Measurements from ENCODE around the gene C1QC.
A peak's percentile ranks its signal among the peaks of the same experiment; 100 is the strongest.
"Not testable (repeated sequence)": the region's sequence is repeated elsewhere in the genome, so short reads cannot be mapped to it uniquely, and the experiment has no call there.

The C1QC gene

DNA sequence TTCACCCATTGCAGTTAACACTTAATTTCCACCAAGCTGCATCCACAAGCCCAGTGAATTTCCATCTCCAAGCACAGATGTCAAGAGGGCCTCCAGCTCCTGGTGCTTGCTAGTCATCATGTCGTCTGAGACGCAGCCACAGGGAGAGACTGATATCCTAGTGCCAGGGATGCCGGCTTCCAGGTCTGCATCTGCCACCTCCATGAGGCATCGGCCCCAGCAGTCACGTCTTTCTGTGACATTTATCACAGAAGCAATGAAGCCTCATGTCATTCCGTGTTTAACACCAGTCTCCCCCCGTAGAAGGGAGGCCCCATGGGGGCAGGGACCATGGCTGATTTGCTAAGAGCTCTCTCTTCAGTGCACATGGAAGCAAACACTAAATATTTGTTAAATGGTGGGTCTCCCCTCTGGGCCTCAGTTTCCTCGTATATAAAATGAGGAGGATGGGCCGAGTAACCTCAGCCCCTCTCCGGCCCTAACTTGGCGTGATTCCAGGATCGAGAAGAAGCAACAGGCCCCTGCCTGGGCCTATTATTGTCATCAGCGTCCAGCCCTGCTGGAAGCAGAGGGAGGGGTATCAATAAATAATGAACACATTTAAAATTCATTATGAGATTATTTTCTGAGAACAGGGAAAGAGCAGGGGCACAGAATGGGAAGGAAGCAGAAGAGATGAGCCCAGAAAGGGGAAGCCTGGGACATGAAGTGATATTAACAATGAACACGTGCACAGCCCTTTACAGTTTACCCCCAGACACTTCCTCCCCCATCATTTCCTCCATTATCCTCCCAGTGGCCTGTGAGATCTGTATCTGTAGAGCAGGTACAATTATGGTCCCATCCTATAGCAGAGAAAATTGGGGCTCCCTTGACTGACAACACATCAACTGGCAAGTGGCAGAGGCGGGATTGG lies 8.8 kb downstream of the C1QC start:
- no peak for DNase-seq (ENCODE audit: low spot score)

DNA sequence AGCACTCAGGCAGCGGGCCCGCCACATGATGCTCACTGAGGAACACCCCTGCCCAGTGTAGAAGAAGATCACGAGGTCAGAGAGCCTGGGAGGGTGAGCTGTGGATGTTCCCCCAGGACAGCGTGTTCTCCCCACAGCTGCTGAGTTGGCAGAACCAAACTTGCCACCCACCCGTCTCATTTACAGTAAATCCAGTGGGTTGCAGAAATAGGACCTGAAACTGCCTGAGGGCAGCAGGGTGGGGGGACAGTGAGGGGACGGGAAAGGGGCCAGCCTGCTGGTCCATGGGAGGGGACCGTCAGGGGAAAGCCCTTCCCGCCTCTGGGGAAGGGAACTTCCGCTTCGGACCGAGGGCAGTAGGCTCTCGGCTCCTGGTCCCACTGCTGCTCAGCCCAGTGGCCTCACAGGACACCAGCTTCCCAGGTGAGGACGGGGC lies 9.5 kb downstream of the C1QC start, which contains the start of gene C1QB:
Gene C1QB, plus strand, starts transcription at position 356 of the 436 bp plus-strand sequence. CDS start 6,227 bp downstream, outside the sequence.
- no peak for DNase-seq (ENCODE audit: low spot score)

DNA sequence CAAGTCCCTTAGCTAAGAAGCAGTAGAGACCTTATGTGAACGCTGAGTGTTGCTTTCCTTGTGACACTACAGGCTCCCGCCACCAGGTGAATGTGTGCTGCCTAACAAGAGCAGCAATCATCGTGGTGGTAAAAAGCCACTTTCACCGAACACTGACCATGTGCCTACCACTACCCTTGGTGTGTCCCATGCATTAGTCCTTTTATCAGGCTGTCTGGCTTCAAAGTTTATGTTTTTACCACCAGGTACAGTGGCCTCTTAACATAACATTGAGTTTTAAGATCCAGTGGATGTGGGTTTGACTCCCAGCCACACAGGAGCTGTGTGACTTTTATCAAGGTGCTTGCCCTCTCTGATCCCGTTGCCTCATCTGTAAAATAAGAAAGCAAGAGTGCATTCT lies 11.3 kb downstream of the C1QC start:
- DNase-seq (ENCODE audit: low spot score): no peak

DNA sequence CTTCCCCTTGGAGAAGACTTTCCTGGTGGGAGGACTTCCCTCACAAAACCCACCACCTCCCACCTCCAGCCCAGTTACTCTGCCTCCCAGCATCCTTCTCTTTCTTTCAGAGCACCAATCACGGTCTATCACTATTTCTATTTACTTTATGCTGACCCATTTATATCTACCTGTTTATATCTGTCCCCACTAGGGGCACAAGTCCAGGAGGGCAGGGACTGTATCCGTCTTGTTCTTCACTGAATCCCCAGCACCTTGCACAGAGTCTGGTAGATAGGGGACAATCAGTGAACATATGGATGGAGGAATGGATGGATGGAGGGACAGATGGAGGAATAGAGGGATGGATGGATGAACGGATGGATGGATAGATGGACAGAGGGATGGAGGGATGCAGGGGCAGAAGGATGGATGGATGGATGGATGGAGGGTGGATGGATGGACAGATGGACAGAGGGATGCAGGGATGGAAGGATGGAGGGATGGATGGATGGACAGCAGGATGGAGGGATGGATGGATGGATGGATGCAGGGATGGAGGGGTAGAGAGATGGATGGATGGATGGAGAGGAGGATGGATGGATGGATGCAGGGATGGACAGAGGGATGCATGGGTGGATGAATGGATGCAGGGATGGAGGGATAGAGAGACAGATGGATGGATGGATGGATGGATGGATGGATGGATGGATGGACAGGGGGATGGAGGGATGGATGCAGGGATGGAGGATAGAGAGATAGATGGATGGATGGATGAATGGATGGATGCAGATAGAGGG lies 15.1 kb downstream of the C1QC start:
- DNase-seq (ENCODE audit: low spot score): no peak

DNA sequence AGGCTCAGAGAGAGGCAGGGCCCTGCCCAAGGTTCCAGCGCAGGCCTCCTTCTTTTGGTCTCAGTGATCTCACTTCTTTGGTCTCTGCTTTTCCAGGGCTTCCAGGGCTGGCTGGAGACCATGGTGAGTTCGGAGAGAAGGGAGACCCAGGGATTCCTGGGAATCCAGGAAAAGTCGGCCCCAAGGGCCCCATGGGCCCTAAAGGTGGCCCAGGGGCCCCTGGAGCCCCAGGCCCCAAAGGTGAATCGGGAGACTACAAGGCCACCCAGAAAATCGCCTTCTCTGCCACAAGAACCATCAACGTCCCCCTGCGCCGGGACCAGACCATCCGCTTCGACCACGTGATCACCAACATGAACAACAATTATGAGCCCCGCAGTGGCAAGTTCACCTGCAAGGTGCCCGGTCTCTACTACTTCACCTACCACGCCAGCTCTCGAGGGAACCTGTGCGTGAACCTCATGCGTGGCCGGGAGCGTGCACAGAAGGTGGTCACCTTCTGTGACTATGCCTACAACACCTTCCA lies 17.3 kb downstream of the C1QC start:
- DNase-seq (ENCODE audit: low spot score): no peak

DNA sequence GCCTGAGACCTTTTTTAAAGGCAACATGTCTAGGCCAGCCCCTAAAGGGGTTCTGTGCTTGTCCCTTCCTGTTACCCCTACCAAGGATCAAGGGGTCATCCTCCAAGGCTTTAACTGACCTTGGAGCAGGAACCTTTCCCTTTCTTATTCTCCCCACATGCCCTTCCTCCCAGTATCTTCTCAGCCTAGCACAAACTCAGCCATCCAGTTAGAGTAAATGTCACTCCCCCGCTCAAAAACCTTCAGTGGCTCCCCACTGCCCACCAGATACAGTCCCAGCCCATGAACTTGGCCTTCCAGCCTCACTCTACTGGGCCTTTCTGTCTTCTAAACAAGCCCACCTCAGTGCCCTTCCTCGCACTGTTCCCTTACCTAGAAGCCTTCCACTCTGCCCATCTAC lies 18.4 kb downstream of the C1QC start:
- no peak for DNase-seq (ENCODE audit: low spot score)

DNA sequence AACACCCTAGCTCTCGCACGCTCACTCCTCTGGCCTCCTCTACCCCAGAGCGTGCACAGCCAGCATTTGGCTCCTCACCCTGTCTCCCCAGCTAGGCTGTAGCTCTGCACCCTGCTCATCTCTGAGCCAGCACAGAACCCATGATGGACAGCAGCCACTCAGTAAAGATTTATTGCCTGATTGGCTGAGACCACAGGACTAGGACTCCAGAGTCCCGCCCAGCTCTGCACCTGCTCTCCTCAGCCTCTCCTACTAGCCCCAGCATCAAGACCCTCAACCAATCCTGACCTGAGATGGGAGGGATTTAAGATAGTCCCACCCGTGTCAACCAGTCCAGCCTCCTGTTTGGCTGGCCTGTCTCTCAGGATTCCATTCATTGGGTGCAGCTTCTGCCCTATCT lies 18.9 kb downstream of the C1QC start:
- no peak for DNase-seq (ENCODE audit: low spot score)

DNA sequence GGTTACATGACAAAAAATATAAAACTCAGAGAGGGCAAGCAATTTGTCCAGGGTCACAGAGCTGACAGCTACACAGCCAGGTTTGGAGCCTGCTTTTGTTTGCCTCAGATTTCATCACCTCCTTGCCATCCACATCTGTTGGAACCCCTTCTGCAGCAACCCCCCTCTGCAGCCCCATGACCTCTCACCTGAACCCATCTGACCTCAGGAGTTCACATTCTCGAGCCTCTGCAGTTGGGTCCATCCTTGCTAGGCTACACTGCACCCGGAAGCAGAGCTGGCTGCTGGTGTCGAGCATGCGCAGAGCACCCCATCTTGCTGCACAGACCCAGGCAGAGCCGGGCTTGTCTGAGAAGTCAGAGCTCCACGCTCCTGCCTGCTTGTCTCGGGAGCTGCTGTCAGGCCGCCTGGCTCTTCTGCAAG lies 19.6 kb downstream of the C1QC start:
- no peak for DNase-seq (ENCODE audit: low spot score)

DNA sequence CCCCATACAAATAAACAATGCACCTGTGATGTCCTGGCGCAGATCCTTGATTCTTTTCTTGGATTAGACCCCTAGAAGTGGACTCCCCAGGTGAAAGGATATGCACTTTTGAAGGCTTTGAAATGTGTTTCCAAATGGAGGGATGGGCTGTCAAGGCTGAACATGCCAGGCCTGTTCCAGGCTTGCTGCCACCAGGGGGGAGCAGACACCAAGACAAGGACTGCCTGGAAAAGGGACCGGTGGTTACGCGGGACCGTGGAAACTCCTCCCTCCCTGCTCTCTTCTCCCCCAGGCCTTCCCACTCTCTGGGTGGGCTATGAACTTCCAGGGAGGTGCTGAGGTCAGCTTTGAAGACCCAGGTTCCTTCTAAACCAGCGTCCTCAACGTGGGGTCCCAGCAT lies 22.3 kb downstream of the C1QC start:
- peak; percentile 64 for DNase-seq (ENCODE audit: low spot score)

DNA sequence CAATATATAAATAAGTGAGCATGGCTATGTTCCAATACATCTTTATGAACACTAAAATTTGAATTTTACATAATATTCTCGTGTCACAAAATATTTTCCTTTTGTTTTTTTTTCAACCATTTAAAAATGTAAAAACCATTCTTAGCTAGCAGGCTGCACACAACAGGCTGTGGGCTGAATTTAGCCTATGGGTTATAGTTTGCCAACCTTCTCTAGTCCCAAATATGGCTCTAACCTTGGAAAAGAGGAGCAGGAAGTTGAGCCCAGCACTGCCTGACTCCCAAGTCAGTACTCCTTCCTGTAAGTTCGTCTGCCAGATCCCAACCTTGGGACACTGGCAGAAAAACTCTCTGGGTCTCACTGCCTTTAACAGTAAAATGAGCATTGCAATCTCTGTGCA lies 23.0 kb downstream of the C1QC start:
- DNase-seq (ENCODE audit: low spot score): no peak

DNA sequence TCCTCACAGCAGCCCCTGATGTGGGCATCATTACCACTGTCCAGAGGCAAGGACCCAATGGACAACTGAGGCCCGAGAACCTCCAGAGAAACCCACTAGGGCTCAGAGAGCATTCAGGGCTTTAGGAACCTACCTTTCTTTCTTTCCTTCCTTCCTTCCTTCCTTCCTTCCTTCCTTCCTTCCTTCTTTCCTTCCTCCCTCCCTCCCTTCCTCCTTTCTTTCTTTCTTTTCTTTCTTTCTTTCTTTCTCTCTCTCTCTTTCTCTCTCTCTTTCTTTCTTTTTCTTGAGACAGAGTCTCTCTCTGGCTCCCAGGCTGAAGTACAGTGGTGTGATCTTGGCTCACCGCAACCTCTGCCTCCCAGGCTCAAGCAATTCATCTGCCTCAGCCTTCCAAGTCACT lies 25.4 kb downstream of the C1QC start:
- DNase-seq (ENCODE audit: low spot score): not testable (repeated sequence)

DNA sequence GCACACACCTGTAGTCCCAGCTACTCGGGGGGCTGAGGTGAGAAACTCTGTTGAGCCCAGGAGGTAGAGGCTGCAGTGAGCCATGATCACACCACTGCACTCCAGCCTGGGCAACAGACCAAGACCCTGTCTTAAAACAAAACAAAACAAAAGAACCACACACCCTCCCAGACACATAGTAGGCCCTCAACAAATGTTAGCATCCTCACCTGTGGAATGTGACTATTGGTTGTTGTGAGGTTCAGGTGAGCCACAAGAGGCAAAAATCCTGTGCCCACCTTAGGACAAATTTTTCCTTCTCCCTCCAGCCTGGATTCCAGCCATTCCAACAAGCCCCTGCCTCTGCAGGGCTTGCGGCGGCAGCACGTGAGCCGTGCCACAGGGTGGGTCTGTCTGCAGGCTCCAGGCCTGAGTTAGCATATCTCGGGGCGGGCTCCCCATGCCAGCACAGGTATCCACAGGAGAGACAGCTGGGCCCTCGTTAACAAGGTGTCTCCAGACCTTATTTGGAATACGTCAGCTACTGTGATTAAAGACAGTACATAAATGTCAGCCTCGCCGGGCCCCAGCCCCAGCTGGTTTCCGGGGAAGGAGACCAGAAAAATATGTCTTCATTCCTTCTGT lies 27.0 kb downstream of the C1QC start:
- no peak for DNase-seq (ENCODE audit: low spot score)

DNA sequence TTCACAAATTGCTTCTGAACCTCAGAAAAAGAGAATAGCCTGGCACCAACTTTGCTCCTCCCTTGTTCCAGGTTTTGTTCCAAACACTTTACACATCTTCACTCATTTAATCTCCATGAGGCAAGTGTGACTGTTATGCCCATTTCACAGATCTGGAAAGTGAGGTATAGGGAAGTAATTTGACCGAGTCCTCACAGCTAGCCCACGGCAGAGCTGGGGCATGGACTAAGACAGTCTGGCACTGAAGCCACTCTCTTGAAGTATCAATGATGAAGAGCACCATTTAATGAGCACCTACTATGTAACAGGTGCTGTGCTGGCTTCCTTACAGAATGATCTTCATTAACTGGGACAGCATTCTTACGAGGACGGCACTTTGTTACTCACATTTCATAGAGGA lies 28.6 kb downstream of the C1QC start:
- no peak for DNase-seq (ENCODE audit: low spot score)

DNA sequence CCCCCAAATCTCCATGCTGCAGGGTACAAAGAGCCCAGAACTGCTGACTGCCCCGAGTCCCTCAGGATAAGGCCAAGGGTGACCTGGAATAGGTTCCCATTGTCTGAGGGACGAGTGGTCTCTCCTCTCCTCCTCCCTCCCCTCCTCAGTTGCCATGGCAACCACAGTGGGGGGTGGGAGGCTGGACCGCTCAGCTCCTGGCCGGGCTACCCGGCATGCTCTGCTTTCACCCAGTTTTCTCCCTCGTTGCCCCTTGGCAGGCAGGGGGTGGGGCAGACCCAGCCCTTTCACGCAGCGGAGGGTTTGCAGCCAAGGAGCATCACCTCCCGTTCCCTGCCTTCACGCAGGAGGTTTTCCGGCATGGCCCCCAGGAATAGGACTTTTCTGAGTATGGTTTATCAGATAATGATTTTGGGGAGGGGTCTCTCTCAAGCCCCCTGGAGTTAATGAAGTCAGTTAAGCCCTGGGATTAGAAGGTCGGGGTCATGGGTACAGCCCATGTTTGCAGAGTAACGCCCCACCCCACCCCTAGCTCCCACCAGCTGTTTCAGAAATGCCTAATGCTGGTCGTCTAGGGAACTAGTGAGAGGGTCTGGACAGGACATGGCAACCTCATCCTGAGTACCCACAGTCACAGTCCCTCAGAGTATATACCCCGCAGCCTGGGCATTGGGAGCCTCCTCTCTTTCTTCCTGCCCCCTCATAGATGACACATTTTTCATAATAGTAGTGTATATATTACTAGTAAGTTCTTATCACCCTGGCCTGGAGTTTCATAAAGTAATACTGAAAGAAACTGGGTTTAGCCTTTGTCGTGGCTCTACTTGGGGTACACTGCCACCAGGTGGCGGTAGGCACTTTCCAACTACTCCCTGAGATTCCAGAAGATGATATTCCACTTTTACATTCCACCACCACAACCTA lies 30.3 kb downstream of the C1QC start:
- DNase-seq (ENCODE audit: low spot score): peak; percentile 85

DNA sequence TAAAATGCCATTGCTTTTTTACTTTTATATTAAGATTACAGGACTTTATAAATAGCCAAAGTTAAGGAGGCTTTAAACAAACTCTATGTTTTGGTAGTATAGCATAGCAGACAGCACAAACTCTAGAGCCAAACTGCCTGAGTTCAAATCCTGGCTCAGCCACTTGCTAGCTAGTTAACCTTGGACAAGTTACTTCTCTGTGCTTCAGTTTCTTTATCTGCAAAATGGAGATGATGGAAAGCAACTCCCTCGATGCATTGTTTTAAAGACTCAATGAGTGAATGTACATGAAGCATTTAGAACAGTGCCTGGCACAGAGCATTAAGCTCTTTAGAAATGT lies 30.9 kb downstream of the C1QC start:
- DNase-seq (ENCODE audit: low spot score): no peak

DNA sequence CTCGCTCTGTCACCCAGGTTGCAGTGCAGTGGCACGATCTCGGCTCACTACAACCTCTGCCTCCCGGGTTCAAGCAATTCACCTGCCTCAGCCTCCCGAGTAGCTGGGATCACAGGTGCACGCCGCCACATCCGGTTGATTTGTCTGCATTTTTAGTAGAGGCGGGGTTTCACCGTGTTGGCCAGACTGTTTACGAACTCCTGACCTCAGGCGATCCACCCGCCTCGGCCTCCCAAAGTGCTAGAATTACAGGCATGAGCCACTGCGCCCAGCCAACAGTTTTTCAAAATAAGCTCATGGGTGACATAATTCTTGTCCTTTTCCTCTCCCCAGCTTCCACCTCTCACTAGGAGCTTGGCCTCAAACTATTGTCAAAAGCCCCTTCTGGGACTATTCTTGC lies 32.7 kb downstream of the C1QC start:
- DNase-seq (ENCODE audit: low spot score): not testable (repeated sequence)

DNA sequence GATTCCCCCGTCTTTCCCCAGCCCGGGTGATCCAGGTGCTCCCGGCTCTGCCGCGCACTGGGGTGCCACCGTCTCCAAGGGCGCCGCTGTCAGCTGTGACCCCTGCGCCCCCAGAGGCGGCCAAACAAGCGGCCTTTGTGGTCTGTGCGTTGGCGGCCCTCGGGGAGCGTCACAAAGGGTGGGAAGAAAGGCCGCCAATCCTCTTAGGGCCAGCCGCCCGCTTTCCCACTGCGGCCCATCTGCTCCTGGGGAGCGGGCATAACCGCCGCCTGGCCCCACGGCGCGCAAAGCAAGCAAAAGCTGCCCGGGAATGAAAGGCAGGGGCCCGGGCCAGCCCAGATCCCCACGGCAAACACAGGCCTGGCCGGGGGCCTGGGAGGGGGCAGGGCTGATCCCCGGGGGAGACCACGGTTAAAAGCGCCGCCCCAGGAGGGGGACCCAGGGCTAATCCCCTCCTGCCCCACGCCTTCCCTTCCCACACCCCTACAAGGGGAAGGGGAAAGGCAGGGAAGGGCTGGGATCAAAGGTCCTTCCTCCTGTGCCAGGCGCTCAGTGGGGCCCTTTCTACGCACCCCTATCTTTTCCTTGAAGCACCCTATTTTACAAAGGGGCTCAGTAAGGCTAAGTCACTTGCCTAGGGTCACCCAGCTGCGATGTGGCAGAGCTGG lies 33.6 kb downstream of the C1QC start:
- DNase-seq (ENCODE audit: low spot score): no peak

DNA sequence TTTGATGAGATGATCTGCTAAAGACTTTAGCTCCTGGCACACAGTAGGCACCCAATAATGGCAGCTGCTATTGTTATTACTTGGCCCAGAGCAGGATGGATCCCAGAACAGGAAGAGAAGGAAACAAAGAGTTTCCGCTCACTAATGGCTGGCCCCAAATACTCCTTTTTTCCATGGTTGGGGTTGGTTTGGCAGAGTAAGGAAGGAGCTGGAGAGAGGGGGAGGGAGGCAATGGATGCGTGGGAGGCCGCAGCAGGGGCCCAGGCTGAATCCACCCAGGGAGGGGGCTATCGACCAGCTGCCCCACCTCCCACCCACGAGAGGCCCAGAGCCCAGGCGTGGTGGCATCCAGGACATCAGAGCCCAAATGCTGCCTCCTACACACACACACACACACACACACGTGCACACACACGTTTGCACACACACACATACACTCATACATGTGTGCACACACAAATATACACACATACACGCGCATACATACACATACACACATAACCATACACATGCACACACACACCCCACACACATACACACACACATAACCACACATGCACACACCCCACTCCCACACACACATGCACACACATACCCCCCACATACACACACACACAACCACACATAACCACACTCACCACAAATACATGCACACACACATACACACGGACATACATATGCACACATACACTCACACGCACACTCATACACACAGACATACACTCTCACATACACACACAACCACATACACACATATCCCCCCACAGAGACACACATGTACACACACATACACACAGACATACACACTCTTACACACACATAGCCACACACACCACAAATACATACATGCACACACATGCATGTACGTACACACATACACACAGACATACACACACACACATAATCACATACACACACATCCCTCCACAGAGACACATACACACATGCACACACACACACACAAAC lies 34.8 kb downstream of the C1QC start:
- no peak for DNase-seq (ENCODE audit: low spot score)

DNA sequence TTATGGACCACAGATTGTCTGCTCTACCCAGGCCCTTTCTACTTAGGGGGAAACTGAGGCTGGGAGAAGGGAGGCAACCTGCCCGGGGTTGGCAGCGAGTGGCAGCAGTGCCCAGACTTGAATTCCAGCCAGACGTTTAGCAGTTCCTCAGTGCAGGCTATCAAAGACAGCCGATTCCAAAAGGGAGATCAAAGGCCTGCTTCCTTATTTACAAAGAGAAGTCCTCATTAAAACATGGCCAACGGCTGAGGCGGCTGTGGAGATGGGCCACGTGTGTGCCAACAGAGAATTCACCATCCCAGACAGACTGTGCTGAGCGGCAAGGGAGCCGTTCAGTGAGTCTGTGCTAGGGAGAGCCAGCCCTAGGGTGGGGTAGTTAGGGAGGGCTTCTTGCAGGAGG lies 37.3 kb downstream of the C1QC start:
- DNase-seq (ENCODE audit: low spot score): no peak

All from GM03348 (cell line).